Iris pigment epithelial cell (primary cell): ENCODE measurements around the gene SLC16A13.
A peak's percentile ranks its signal among the peaks of the same experiment; 100 is the strongest.

Experiments used
- DNase-seq: peaks from one replicate; pipeline ENCODE4 v3.0.0-alpha.2; 2011; ENCODE audit warnings: low read depth

Gene SLC16A13

GRCh38 chr17:7011942-7012254 lies 23.9 kb upstream of the SLC16A13 start:
- no peak for DNase-seq

GRCh38 chr17:7014261-7014994 lies 21.4 kb upstream of the SLC16A13 start:
- DNase-seq: peak; percentile 98

GRCh38 chr17:7014995-7015958 lies 20.5 kb upstream of the SLC16A13 start:
- DNase-seq: peak; percentile 87

- DNase-seq: no peak
These were observed 19.4 kb upstream of the SLC16A13 start for GRCh38 chr17:7016418-7016817.

GRCh38 chr17:7016886-7017826 lies 18.7 kb upstream of the SLC16A13 start:
- DNase-seq: no peak

- no peak for DNase-seq
These were observed 18.0 kb upstream of the SLC16A13 start for GRCh38 chr17:7017827-7018200.

- DNase-seq: no peak
These were observed 17.4 kb upstream of the SLC16A13 start for GRCh38 chr17:7018331-7018964.

GRCh38 chr17:7019367-7019766 lies 16.4 kb upstream of the SLC16A13 start:
- DNase-seq: no peak

- DNase-seq: no peak
These were observed 15.8 kb upstream of the SLC16A13 start for GRCh38 chr17:7019839-7020519.

GRCh38 chr17:7020894-7021664 lies 14.7 kb upstream of the SLC16A13 start:
- no peak for DNase-seq

- no peak for DNase-seq
These were observed 13.6 kb upstream of the SLC16A13 start for GRCh38 chr17:7021993-7022778.

GRCh38 chr17:7022781-7023571 lies 12.8 kb upstream of the SLC16A13 start, which contains the start of gene BCL6B:
Gene BCL6B (plus strand): TSS chr17:7023050. CDS start chr17:7023672, 622 bp downstream.
- no peak for DNase-seq

GRCh38 chr17:7023576-7024401 lies 12.0 kb upstream of the SLC16A13 start:
- peak; percentile 90 for DNase-seq

- no peak for DNase-seq
These were observed 11.4 kb upstream of the SLC16A13 start for GRCh38 chr17:7024402-7024785.

GRCh38 chr17:7025245-7025644 lies 10.6 kb upstream of the SLC16A13 start:
- no peak for DNase-seq

- no peak for DNase-seq
These were observed 9.2 kb upstream of the SLC16A13 start for GRCh38 chr17:7026471-7027115.

- DNase-seq: no peak
These were observed 8.5 kb upstream of the SLC16A13 start for GRCh38 chr17:7027335-7027734.
